Regular cardiac myocyte (primary cell): ENCODE data around the gene OPRM1. TPM values are rescaled to one million over a fixed set of nuclear protein-coding genes. Genes with fewer than 3 reads are reported as not detected.

Source experiments
- total RNA-seq: library from RNA; depleted of rRNA; stranded (reverse); fragments of >200 nt; gene quantifications from 2 replicates; pipeline ENCODE4 v1.2.3, GENCODE V29; 2014

Gene OPRM1
- total RNA-seq: not detected in 2 replicates

GRCh38 chr6:154039231-154039842 lies at the start of gene OPRM1:
TSS of gene OPRM1 (plus strand) at chr6:154039240. CDS start at chr6:154039545, 305 bp downstream.

